D341Med (cell line): ENCODE measurements around the gene TLE4.

Experiments
- DNase-seq: peaks from one replicate; pipeline ENCODE4 v3.0.0; 2012; ENCODE audit warnings: low spot score

Gene TLE4

DNA sequence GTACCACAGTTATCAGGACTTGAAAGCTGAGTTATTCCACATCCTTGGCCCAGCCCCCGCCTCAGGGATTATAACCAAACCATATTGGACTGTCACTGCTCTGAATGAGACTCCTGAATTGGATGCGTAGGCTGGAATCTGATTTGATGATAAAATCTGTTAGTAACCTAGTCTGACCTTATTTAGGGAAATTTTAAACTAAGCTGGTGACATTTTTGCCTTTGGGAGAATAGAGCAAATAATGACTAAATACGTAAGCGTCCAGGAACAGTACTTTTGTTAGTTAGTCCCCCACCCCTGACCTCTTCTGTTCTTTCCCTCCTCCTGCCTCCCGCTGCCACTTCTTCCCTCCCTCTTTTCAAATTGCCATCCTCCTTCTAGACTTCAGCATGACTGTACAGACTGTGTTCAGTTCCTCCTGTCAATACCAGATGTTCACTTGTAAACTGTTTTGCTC is 92.6 kb downstream of the TLE4 start:
- DNase-seq = no peak

DNA sequence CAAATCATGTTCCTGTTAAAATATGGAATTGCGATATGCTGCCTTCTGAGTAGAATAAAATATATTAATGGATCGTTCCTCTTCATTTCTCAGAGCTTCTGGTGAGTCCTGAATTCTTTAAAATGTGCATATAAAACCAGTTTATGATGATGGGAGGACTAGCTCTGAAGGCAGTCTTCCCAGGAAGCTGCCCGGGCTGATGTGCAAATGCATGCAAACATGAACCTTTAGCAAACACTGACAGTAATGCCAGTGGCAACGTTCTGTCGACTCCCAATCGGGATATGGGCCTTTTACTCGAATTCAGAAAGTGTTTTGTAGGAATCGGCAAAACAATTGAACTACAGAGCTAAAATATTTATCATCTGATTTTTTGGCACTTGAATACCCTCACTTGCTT is 93.6 kb downstream of the TLE4 start:
- no peak for DNase-seq

- no peak for DNase-seq
Observed at GRCh38 chr9:79665931-79666330, 94.2 kb downstream of the TLE4 start.

DNA sequence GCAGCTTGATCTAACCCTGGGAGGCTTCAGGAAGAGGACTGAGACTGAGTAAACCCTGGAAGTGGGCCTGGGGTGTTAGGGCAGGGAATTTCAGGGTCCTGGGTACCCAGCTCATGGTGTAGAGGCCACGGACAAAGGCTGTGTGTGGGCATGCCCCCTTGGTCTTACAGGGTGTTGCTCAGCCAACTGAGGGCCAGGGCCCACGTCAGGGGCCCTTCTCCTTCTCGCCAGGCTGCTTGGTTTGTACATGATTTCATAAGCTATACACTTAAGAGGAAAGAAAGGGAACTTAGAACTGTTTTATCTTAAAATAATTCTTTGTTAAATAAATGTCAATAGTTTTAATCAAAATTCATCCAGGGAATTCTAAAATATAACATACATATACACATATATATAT is 95.4 kb downstream of the TLE4 start:
- no peak for DNase-seq

- DNase-seq = no peak
Observed at GRCh38 chr9:79667817-79668436, 96.2 kb downstream of the TLE4 start.

- DNase-seq = no peak
Observed at GRCh38 chr9:79668956-79669355, 97.2 kb downstream of the TLE4 start.

- no peak for DNase-seq
Observed at GRCh38 chr9:79670269-79670961, 98.7 kb downstream of the TLE4 start.

DNA sequence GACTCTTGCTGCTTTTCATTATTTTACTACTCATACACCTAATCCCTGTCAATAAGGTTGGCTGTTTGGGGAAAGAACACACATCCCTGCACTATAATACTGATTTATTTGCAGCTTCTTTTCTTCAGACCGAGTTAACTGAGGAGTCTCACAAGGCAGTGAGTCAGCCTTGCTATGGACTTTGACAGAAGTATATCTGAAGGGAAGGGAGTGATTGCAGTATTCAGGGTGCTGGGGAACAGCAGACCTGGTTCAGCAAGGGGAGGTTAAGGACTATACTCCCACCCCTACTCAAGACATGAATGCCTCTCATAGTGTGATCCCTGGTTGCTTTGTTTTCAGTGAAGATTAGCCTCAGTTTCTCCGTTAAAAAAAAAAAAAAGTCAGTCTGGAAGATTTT is 99.8 kb downstream of the TLE4 start:
- DNase-seq = no peak

GRCh38 chr9:79672236-79672635 is 100.5 kb downstream of the TLE4 start:
- DNase-seq = no peak

DNA sequence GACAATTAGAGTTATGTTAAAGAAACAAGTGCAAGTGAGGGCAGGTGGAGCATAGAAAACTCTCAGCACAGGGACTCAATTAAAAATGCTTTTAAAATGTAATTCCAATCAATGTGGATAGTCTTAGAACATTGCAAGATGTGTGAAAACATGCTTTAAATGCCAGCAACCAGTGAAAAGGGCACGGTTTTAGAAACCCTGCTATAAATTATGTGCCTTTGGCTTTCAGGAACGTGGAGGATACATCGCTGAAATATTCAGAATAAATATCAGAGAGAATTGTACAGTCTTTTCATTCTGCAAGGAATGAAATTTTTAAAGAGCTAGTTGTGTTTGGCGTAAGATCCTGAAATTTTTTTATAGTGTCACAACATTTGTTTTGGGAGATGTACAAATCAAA is 101.1 kb downstream of the TLE4 start:
- no peak for DNase-seq

GRCh38 chr9:79673614-79674013 is 101.8 kb downstream of the TLE4 start:
- DNase-seq = no peak

GRCh38 chr9:79674052-79674777 is 102.5 kb downstream of the TLE4 start:
- DNase-seq = no peak

GRCh38 chr9:79681576-79681975 is 109.8 kb downstream of the TLE4 start:
- DNase-seq = no peak

GRCh38 chr9:79682076-79682736 is 110.4 kb downstream of the TLE4 start:
- no peak for DNase-seq

GRCh38 chr9:79684059-79684458 is 112.3 kb downstream of the TLE4 start:
- DNase-seq = no peak

- no peak for DNase-seq
Observed at GRCh38 chr9:79684711-79685575, 113.2 kb downstream of the TLE4 start.

GRCh38 chr9:79685577-79685976 is 113.8 kb downstream of the TLE4 start:
- no peak for DNase-seq

GRCh38 chr9:79686381-79687130 is 114.8 kb downstream of the TLE4 start:
- DNase-seq = no peak

DNA sequence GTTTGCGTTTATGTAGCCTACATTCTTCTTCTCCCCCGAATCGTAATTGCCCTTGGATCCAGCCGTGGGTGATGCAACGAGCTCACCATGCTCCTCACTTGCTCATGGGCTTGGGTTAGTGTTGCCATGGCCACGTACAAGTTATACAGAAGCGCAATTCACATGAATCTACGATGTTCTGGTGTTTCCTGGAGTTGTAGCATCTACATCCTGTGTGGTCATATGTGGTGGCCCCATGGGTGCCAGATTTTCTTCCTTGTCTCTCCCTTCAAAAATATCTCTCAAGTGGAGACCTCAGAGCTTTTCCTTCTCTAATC is 115.3 kb downstream of the TLE4 start:
- DNase-seq = no peak

DNA sequence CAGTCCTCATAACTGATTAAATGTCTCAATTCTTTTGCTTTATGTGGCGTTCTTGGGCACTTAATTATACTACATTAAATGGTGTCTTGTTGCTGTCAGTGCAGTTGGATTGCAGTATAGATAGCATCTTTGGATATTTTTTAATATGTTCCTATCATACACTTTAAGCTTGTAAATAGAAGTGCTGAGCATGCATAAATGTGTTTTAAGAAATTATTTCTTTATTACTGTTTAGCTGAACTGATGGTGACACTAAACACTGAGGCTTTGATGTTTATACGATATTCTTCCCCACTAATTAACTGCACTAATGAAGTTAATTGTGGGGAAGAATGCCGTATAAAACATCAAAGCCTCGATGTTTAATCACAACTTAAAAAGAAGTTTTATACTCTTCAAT is 116.6 kb downstream of the TLE4 start:
- DNase-seq = no peak

- DNase-seq = no peak
Observed at GRCh38 chr9:79689576-79689975, 117.8 kb downstream of the TLE4 start.
